Activated CD8-positive, alpha-beta memory T cell treated with anti-CD3 and anti-CD28 coated beads for 24 hours (primary cell): ENCODE data around the gene ATG2B.

ENCODE experiments used
- DNase-seq: peaks from one replicate; pipeline ENCODE4 v3.0.0-alpha.2; 2020

ATG2B gene

GRCh38 chr14:96270565-96271420, 92.3 kb downstream of the ATG2B start:
- DNase-seq, result peak; percentile 38

- DNase-seq, result no peak
These were observed 93.8 kb downstream of the ATG2B start for GRCh38 chr14:96269359-96269710.

GRCh38 chr14:96268431-96269358, 94.4 kb downstream of the ATG2B start:
- no peak for DNase-seq

- peak; percentile 13 for DNase-seq
These were observed 95.2 kb downstream of the ATG2B start for GRCh38 chr14:96267916-96268315.

- peak; percentile 15 for DNase-seq
These were observed 95.8 kb downstream of the ATG2B start for GRCh38 chr14:96267336-96267735.

GRCh38 chr14:96265383-96266095, 97.6 kb downstream of the ATG2B start:
- DNase-seq, result no peak

GRCh38 chr14:96264853-96265252, 98.3 kb downstream of the ATG2B start:
- DNase-seq, result no peak

- no peak for DNase-seq
These were observed 99.0 kb downstream of the ATG2B start for GRCh38 chr14:96264200-96264553.

- DNase-seq, result no peak
These were observed 99.6 kb downstream of the ATG2B start for GRCh38 chr14:96263347-96264199.

- DNase-seq, result no peak
These were observed 101.1 kb downstream of the ATG2B start for GRCh38 chr14:96261772-96262655.

- DNase-seq, result no peak
These were observed 102.1 kb downstream of the ATG2B start for GRCh38 chr14:96261053-96261452.

- no peak for DNase-seq
These were observed 102.8 kb downstream of the ATG2B start for GRCh38 chr14:96260341-96260821.

GRCh38 chr14:96257900-96258299, 105.2 kb downstream of the ATG2B start:
- no peak for DNase-seq

GRCh38 chr14:96257056-96257455, 106.1 kb downstream of the ATG2B start:
- no peak for DNase-seq

- no peak for DNase-seq
These were observed 106.7 kb downstream of the ATG2B start for GRCh38 chr14:96256407-96256806.

GRCh38 chr14:96255501-96256366, 107.4 kb downstream of the ATG2B start, which contains the start of gene BDKRB1:
Gene BDKRB1 (plus strand): TSS chr14:96256210. CDS start chr14:96263683, 7,473 bp downstream.
- no peak for DNase-seq

- no peak for DNase-seq
These were observed 108.5 kb downstream of the ATG2B start for GRCh38 chr14:96254687-96255086.

- no peak for DNase-seq
These were observed 110.1 kb downstream of the ATG2B start for GRCh38 chr14:96252999-96253539.

GRCh38 chr14:96252323-96252998, 110.7 kb downstream of the ATG2B start:
- DNase-seq, result no peak
